Skeletal muscle tissue (tissue), 4 donors: ENCODE data around the gene PPM1J. TPM values are rescaled to one million over a fixed set of nuclear protein-coding genes. Genes with fewer than 3 reads are reported as not detected.

Experiments
- H3K27ac ChIP-seq: one replicate; pipeline ENCODE4 v1.7.0; 2013; ENCODE audit warnings: mild to moderate bottlenecking, low read depth, low read length, inconsistent platforms
- H3K27me3 ChIP-seq, 3 donors: one replicate each; pipeline ENCODE4 v1.7.0; 2013; ENCODE audit warnings: low read length in 3 of 3; ENCODE audit not compliant: control insufficient read depth in 3 of 3, insufficient read depth in 3 of 3
- H3K36me3 ChIP-seq, 3 donors: one replicate each; pipeline ENCODE4 v1.7.0; 2013; ENCODE audit warnings: low read length in 3 of 3; ENCODE audit not compliant: control insufficient read depth in 3 of 3, insufficient read depth in 3 of 3
- H3K4me1 ChIP-seq, 3 donors: one replicate each; pipeline ENCODE4 v1.7.0; 2013; ENCODE audit warnings: low read length in 3 of 3, mild to moderate bottlenecking in 3 of 3; ENCODE audit not compliant: control insufficient read depth in 3 of 3, insufficient read depth in 3 of 3
- H3K4me3 ChIP-seq, 3 donors: one replicate each; pipeline ENCODE4 v1.7.0; 2013; ENCODE audit warnings: low read length in 3 of 3
- H3K9ac ChIP-seq, 3 donors: one replicate each; pipeline ENCODE4 v1.7.0; 2013; ENCODE audit warnings: low read length in 3 of 3, mild to moderate bottlenecking in 3 of 3, moderate library complexity in 2 of 3, low read depth in 1 of 3
- H3K9me3 ChIP-seq, 3 donors: one replicate each; pipeline ENCODE4 v1.7.0; 2013; ENCODE audit warnings: low read length in 3 of 3; ENCODE audit not compliant: control insufficient read depth in 3 of 3
- total RNA-seq: library from RNA; depleted of rRNA; stranded (reverse); fragments of >200 nt; gene quantifications from one replicate; pipeline ENCODE4 v1.2.3, GENCODE V29; 2014
- donor health status: Osteomylitis.

Gene PPM1J
- total RNA-seq, 1 donor from 2014 or later = 1.0 TPM

DNA sequence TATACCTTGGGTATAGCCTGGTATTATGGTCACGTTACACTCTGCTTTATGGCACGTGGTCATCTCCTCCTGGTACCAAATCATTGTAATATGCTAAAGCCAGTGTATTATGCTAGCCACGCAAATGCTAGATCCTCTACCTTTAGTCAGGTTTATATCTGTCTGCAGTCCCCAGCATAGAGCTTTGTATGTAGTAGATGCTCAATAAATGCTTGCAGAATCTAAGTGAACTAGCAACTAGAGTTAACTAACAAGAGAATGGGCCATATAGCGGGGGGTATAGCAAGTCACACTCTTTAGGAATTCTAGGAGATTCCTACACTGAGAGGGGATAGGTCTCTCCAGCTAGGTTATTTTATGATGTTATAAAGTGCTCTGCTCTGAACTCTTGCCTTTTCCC, 37.6 kb downstream of the PPM1J start:
- Histone ChIP-seq H3K36me3 (no peaks in the 10 kb centered on the region), H3K27me3 (no peaks in the 10 kb centered on the region), H3K27ac (no peak overlapping the region), H3K9ac (no peak overlapping the region), H3K4me1 (peaks cover 16 to 25% (median 24%) of the 10 kb centered on the region in 3 donors), H3K9me3 (no peaks in the 10 kb centered on the region), H3K4me3 (no peak overlapping the region)

DNA sequence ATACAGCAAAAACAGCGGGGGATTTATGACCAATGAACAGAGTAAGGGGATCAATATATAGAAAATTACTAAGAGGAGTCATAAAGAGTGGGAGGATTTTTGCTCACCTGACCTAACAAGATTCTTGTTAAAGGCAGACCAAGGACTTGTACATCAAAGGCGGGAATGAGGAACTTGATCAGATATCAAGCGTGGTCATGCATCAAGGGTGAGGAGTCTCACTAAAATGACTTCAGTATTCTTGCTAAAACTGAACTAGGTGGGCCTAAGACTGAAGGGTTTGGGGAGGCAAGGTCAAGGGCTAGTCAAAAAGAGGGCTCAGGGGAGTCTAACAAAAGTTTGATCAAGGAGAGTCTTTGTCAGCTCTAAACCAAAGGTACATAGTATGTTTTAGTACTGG, 38.6 kb downstream of the PPM1J start:
- Histone ChIP-seq H3K4me1 (peaks cover 16 to 25% (median 24%) of the 10 kb centered on the region in 3 donors), H3K4me3 (no peak overlapping the region), H3K27ac (no peak overlapping the region), H3K27me3 (no peaks in the 10 kb centered on the region), H3K36me3 (peaks cover 0 to 7% (median 2%) of the 10 kb centered on the region in 3 donors), H3K9ac (no peak overlapping the region), H3K9me3 (no peaks in the 10 kb centered on the region)

DNA sequence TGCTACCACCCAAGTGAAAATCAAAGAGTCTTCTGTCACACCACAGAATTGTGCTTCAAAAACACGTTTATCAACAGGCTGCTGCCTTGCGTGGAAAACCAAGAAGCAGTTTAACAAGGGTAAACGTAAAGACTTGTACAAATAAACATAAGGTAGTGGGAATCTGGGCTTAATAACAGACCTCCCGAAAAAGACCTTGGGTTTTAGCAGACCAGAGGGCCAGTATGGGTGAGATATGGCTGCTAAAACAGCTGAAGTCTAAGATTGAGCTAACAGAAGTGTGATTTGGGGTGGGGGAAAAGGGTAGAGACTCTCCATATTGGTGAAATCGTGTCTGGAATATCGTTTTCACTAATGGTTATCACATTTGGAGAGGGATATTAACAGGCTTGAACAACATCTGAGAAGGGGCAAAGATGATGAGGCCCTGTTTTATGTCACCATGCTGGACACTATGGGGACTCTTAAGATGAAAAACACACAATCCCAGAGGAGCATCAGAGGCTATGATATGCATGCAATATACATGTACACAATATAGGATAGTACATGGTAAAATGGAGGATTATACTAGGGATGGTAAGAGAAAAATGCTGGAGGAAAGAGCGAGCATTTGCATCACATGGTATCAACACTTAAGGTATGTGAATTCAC, 39.3 kb downstream of the PPM1J start:
- H3K4me3 ChIP-seq = peak overlapping the region; percentile 83 to 89 (median 87)
- peaks cover 0 to 8% (median 2%) of the 10 kb centered on the region in 3 donors for H3K36me3 ChIP-seq
- no peaks in the 10 kb centered on the region for H3K9me3 ChIP-seq
- peaks cover 16 to 25% (median 24%) of the 10 kb centered on the region in 3 donors for H3K4me1 ChIP-seq
- H3K27me3 ChIP-seq = no peaks in the 10 kb centered on the region
- H3K27ac ChIP-seq = peak overlapping the region; percentile 75
- H3K9ac ChIP-seq = peak overlapping the region; percentile 82 to 90 (median 88)

DNA sequence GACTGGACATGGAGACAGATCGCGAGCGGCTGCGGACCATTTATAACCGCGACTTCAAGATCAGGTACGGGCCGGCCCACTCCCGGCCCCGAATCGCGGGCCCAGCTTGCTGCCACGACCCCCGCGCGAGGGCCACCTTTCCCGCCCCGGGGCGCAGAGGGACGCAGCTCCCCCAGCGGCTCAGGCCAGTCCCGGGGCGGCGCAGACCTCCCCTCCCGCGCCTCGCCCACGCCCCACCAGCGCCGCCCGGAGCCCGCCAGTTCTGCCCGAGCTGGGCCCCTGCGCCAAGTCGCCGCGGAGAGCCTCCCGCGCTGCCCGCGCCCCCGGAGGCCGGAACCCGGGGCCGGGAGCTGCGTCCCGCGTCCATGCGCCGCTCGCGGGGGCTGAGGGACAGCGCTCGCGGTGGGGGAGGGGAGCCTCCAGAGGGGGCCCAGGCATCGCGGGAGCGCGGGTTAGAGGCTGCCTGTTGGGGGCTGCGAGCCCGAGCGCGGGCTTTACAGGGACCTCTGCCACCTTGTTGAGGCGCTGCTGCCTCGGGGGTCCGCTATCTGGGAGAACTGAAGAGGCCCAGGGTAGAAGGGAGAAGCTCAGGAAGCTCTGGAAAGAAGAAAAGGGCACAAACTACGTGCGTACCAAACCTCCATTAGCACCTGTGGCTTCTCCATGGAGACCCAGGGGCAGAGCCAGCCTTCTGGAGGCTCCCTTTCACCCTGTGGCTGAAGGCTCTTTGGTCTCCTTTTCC, 40.0 kb downstream of the PPM1J start:
- Histone ChIP-seq H3K27me3 (no peaks in the 10 kb centered on the region), H3K4me3 (peak overlapping the region; percentile 87 to 89 (median 89)), H3K36me3 (peaks cover 0 to 11% (median 2%) of the 10 kb centered on the region in 3 donors), H3K27ac (peak overlapping the region; percentile 75), H3K9ac (peak overlapping the region; percentile 82 to 90 (median 88)), H3K4me1 (peaks cover 16 to 25% (median 24%) of the 10 kb centered on the region in 3 donors), H3K9me3 (no peaks in the 10 kb centered on the region)

DNA sequence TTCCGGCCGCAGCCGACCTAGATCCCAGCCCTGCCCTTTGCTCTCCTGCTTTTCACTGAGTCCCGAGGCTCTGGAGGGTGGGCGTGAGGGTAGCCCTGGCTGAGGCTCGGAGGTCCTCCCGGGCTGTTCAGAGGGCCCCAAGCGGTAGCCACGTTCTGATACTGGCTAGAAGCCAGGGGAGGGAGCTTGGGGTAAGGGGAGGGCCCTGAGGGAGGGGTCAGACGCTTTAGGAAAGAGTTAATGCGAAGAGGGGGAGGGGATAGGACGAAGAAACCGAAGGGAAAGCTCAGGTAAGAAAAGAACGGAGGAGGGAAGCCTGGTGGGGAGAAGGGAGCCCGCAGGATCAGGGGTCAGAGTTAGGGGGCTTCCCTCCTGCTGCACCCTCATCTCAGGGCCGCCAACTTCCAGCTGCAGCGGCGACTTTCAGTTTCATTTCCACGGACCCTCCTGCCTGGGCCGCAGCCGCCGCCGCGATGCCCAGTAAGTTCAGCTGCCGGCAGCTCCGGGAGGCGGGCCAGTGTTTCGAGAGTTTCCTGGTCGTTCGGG, 40.6 kb downstream of the PPM1J start, which contains the start of gene MOV10:
MOV10 (plus strand) TSS at position 220 of the 546 bp plus-strand sequence; CDS start at position 474, 254 bp downstream.
- Histone ChIP-seq H3K4me3 (peak within 1 kb of the TSS; percentile 87 to 89 (median 89)), H3K27ac (peak within 1 kb of the TSS; percentile 75), H3K9ac (peak within 1 kb of the TSS; percentile 82 to 90 (median 88)), H3K9me3 (no peaks in the 10 kb centered on the region), H3K4me1 (peaks cover 16 to 25% (median 24%) of the 10 kb centered on the region in 3 donors), H3K27me3 (no peaks in the 10 kb centered on the region), H3K36me3 (peaks cover 5 to 17% (median 8%) of the 10 kb centered on the region in 3 donors)

- Histone ChIP-seq H3K4me1 (peaks cover 16 to 25% (median 24%) of the 10 kb centered on the region in 3 donors), H3K9me3 (no peaks in the 10 kb centered on the region), H3K27me3 (no peaks in the 10 kb centered on the region), H3K36me3 (peaks cover 10 to 22% (median 11%) of the 10 kb centered on the region in 3 donors), H3K9ac (peak overlapping the region; percentile 82 to 90 (median 88)), H3K27ac (peak overlapping the region; percentile 75), H3K4me3 (peak overlapping the region; percentile 87 to 89 (median 89))
Measured at GRCh38 chr1:112673592-112674439, 41.3 kb downstream of the PPM1J start.

- no peaks in the 10 kb centered on the region for H3K27me3 ChIP-seq
- no peak overlapping the region for H3K9ac ChIP-seq
- peak overlapping the region; percentile 3 for H3K27ac ChIP-seq
- H3K9me3 ChIP-seq = no peaks in the 10 kb centered on the region
- H3K36me3 ChIP-seq = peaks cover 13 to 27% (median 18%) of the 10 kb centered on the region in 3 donors
- H3K4me1 ChIP-seq = peaks cover 16 to 25% (median 24%) of the 10 kb centered on the region in 3 donors
- H3K4me3 ChIP-seq = no peak overlapping the region
Measured at GRCh38 chr1:112672842-112673241, 42.3 kb downstream of the PPM1J start.

DNA sequence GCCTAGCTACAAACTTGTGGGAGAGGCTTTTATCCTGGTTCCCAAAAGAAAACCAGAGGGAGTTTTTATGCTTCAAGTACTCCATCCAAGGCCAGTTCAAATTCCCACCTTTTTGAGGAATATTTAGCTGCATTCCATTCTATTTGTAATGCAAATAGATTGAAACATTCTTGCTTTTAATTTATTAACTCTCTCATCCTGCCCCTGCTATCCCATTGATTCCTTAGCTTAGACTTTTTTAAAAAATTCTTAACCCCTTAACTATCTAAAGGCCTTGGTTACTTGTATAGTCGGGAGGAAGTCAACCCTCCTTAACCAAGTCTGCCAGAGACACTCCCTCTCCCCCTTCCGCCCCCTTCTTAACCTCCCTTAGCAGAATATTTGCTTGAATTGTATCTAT, 43.1 kb downstream of the PPM1J start:
- Histone ChIP-seq H3K27ac (no peak overlapping the region), H3K36me3 (peaks cover 13 to 32% (median 26%) of the 10 kb centered on the region in 3 donors)

GRCh38 chr1:112666946-112667345, 48.2 kb downstream of the PPM1J start:
- H3K27ac ChIP-seq = no peak overlapping the region
- peaks cover 24 to 52% (median 51%) of the 10 kb centered on the region in 3 donors for H3K36me3 ChIP-seq
- no peaks in the 10 kb centered on the region for H3K4me1 ChIP-seq
- no peak overlapping the region for H3K4me3 ChIP-seq
- H3K9ac ChIP-seq = no peak overlapping the region
- H3K9me3 ChIP-seq = no peaks in the 10 kb centered on the region
- no peaks in the 10 kb centered on the region for H3K27me3 ChIP-seq

More for the DNA sequence above, 43.1 kb downstream of the PPM1J start:
- Histone ChIP-seq H3K9ac (no peak overlapping the region), H3K27me3 (no peaks in the 10 kb centered on the region), H3K9me3 (no peaks in the 10 kb centered on the region), H3K4me3 (no peak overlapping the region), H3K4me1 (peaks cover 16 to 25% (median 24%) of the 10 kb centered on the region in 3 donors)
